Ishikawa (cell line): Measurements from ENCODE around the gene MOB4.

Source experiments
- CEBPB ChIP-seq: IDR thresholded peaks from 2 replicates; pipeline ENCODE4 v1.6.1; 2012
- CREB1 ChIP-seq: IDR thresholded peaks from 2 replicates; pipeline ENCODE4 v1.6.1; 2012; ENCODE audit warnings: low read depth
- EP300 ChIP-seq: IDR thresholded peaks from 2 replicates; pipeline ENCODE4 v1.6.1; 2012; ENCODE audit warnings: borderline replicate concordance
- TEAD4 ChIP-seq: IDR thresholded peaks from 2 replicates; pipeline ENCODE4 v1.6.1; 2012

- TF ChIP-seq EP300, result no peak
- no peak for TF ChIP-seq TEAD4
- no peak for TF ChIP-seq CREB1
- TF ChIP-seq CEBPB, result no peak
Measured at GRCh38 chr2:197555467-197555866, 39.6 kb downstream of the MOB4 start.
